Measurements from ENCODE around the gene TRH.
"Not testable (repeated sequence)": the region's sequence is repeated elsewhere in the genome, so short reads cannot be mapped to it uniquely, and the experiment has no call there.

Gene TRH

DNA sequence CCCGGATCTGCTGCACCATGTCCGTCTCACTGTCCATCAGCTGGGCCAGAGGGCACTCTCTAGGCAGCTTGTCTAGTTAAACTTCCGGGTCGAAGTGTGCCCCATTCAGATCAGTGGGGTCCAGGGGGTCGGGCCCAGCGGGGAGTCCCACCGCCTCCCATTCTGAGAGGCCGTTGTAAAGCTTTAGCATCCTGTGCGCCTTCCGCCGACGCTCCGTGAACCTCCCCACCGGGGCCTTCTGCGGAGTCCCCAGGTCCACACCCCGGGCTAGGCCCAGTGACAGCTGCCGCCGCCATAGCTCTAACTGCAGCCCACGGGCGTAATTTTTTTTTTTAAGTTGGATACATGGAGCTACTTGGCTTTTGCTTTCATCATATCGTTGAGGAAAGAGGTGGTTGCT, 38.7 kb downstream of the TRH start:
- DNase-seq, result not testable (repeated sequence)

DNA sequence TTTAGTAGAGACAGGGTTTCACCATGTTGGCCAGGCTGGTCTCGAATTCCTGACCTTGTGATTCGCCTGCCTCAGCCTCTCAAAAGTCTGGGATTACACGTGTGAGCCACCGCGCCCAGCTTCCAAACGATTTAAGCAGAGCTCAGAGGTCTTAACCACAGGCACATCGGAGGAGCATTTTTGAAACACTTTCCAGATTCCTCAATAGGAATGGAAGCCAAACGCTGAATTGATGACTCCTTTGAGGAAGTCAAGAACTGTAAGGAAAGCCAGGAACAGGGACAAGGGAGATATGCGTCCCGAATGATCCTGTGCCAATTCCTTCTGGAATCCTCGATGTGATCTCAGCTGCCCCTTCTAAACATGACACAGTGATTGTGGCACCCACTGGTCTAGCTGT, 40.0 kb downstream of the TRH start:
- no peak for DNase-seq

DNA sequence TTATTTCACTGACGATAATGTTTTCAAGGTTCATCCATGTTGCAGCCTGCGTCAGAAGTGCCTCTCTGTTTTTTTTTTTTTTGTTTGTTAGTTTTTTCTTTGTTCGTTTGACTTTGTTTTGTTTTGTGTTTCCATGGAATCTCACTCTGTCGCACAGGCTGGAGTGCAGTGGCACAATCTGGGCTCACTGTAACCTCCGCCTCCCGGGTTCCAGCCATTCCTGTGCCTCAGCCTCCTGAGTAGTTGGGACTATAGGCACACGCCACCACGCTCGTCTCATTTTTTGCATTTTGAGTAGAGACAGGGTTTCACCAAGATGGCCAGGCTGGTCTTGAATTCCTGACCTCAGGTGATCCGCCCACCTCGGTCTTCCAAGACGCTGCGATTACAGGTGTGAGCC, 43.1 kb downstream of the TRH start:
- DNase-seq, result not testable (repeated sequence)

DNA sequence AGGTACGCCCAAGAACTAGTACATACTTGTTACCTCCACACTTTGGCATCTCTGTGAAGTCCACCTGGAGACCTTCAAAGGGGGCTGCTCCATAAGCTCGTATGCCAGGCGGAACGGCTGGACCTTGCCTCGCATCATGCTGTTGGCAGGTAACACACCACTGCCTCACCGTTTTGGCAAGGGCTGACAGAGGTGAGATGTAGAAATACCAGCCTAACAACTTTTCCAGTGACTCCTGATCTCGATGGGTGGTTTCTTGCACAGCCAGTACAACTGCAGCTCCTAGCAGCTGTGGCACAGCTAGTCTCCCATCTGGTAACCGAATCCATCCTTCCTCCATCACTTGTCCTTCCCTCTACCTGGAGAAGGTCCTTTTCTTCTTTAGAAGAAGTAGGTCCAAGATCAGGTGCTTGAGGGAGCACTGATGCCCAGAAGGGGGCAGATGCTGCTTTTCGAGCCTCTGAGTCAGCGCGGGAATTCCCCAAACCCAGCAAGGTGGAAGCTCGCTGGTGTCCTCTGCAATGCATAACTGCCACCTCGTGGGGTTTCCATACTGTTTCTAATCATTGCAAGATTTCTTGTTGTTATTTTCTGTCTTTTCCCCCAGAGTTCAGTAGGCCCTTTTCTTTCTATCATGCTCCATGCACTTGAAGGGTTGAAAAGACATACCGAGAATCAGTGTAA, 51.8 kb downstream of the TRH start:
- DNase-seq, result peak; percentile 18 to 19

- DNase-seq, result not testable (repeated sequence)
Measured at GRCh38 chr3:130027437-130027836, 52.9 kb downstream of the TRH start.

Measured in CD4-positive, alpha-beta T cell treated with Interleukin-4 for 1 hour (primary cell).